Mesendoderm (in vitro differentiated cells): ENCODE measurements around the gene CYFIP1.

Experiments
- DNase-seq: peaks from one replicate; pipeline ENCODE4 v3.0.0; 2013
- H2AK5ac ChIP-seq: 2 replicates; pipeline ENCODE4 v1.6.1; 2013; ENCODE audit warnings: low read length, inconsistent platforms
- H2BK120ac ChIP-seq: 2 replicates; pipeline ENCODE4 v1.6.1; 2013; ENCODE audit warnings: low read depth, mild to moderate bottlenecking, low read length, moderate library complexity, mixed read lengths
- H2BK15ac ChIP-seq: replicated peaks from 2 replicates; pipeline ENCODE4 v1.6.1; 2013; ENCODE audit warnings: low read depth, mild to moderate bottlenecking, moderate library complexity
- H2BK5ac ChIP-seq: 2 replicates; pipeline ENCODE4 v1.6.1; 2013; ENCODE audit warnings: low read length, inconsistent platforms
- H3K18ac ChIP-seq: 2 replicates; pipeline ENCODE4 v1.6.1; 2013; ENCODE audit warnings: mild to moderate bottlenecking, low read length, mixed read lengths
- H3K23ac ChIP-seq: one replicate; pipeline ENCODE4 v1.6.1; 2013; ENCODE audit warnings: low read length
- H3K27ac ChIP-seq: 2 replicates; pipeline ENCODE4 v1.5.1; 2013; ENCODE audit warnings: low read depth, mild to moderate bottlenecking, inconsistent platforms, low read length, moderate library complexity
- H3K27me3 ChIP-seq: 2 replicates; pipeline ENCODE4 v1.6.1; 2013; ENCODE audit warnings: low read length, control low read depth, mild to moderate bottlenecking, inconsistent platforms; ENCODE audit not compliant: insufficient read depth, poor library complexity
- H3K36me3 ChIP-seq: 2 replicates; pipeline ENCODE4 v1.6.1; 2013; ENCODE audit warnings: low read length, inconsistent platforms; ENCODE audit not compliant: control insufficient read depth, insufficient read depth
- H3K4ac ChIP-seq: one replicate; pipeline ENCODE4 v1.6.1; 2013; ENCODE audit warnings: low read depth, mild to moderate bottlenecking, low read length, moderate library complexity
- H3K4me1 ChIP-seq: 2 replicates; pipeline ENCODE4 v1.6.1; 2013; ENCODE audit warnings: low read depth, low read length, inconsistent platforms; ENCODE audit not compliant: control insufficient read depth
- H3K4me2 ChIP-seq: 2 replicates; pipeline ENCODE4 v1.6.1; 2013; ENCODE audit warnings: low read length
- H3K4me3 ChIP-seq: 2 replicates; pipeline ENCODE4 v1.5.1; 2013; ENCODE audit warnings: mild to moderate bottlenecking, low read length
- H3K56ac ChIP-seq: one replicate; pipeline ENCODE4 v1.6.1; 2013; ENCODE audit warnings: low read length
- H3K79me1 ChIP-seq: 2 replicates; pipeline ENCODE4 v1.6.1; 2013; ENCODE audit warnings: low read length, inconsistent platforms
- H3K79me2 ChIP-seq: 2 replicates; pipeline ENCODE4 v1.6.1; 2013; ENCODE audit warnings: mild to moderate bottlenecking, low read length; ENCODE audit not compliant: control insufficient read depth, insufficient read depth
- H3K9ac ChIP-seq: 2 replicates; pipeline ENCODE4 v1.6.1; 2013; ENCODE audit warnings: low read length, inconsistent platforms
- H4K5ac ChIP-seq: one replicate; pipeline ENCODE4 v1.6.1; 2013; ENCODE audit warnings: low read length
- H4K8ac ChIP-seq: one replicate; pipeline ENCODE4 v1.6.1; 2013; ENCODE audit warnings: low read depth, mild to moderate bottlenecking, control low read depth, low read length, moderate library complexity
- whole genome bisulfite sequencing: extraction: QIAGEN DNeasy Blood & Tissue Kit; methylation state at CpG from one replicate; pipeline ENCODE4 v1.1.7; 2013; ENCODE audit warnings: low lambda C conversion rate, missing lambda C conversion rate; ENCODE audit not compliant: insufficient coverage; ENCODE audit errors: extremely low coverage; 5-methylcytosine and 5-hydroxymethylcytosine counted together

CYFIP1 gene

GRCh38 chr15:22954798-22955543, 25.2 kb downstream of the CYFIP1 start:
- no peak overlapping the region for H3K56ac ChIP-seq
- no peak overlapping the region for H3K27ac ChIP-seq
- H3K79me2 ChIP-seq, result peaks cover 33% of the 10 kb centered on the region
- no peak overlapping the region for H2BK120ac ChIP-seq
- no peak overlapping the region for H2AK5ac ChIP-seq
- no peak overlapping the region for H3K23ac ChIP-seq
- H4K8ac ChIP-seq, result no peak overlapping the region
- H3K4me3 ChIP-seq, result no peak overlapping the region
- H3K9ac ChIP-seq, result no peak overlapping the region
- no peak overlapping the region for H3K4me2 ChIP-seq
- no peak overlapping the region for H2BK15ac ChIP-seq
- no CpG with 5 or more reads among the region's 14 CpGs for WGBS
- peaks cover 1% of the 10 kb centered on the region for H3K4me1 ChIP-seq
- no peak overlapping the region for H4K5ac ChIP-seq
- no peak overlapping the region for H3K4ac ChIP-seq
- DNase-seq, result no peak
- H3K79me1 ChIP-seq, result peaks cover 28% of the 10 kb centered on the region
- H3K36me3 ChIP-seq, result no peaks in the 10 kb centered on the region
- no peak overlapping the region for H2BK5ac ChIP-seq
- no peaks in the 10 kb centered on the region for H3K27me3 ChIP-seq
- H3K18ac ChIP-seq, result no peak overlapping the region

GRCh38 chr15:22954326-22954725, 25.8 kb downstream of the CYFIP1 start:
- DNase-seq, result no peak
- Histone ChIP-seq H3K79me2 (peaks cover 30% of the 10 kb centered on the region), H4K5ac (no peak overlapping the region), H3K4me1 (peaks cover 1% of the 10 kb centered on the region), H2BK5ac (no peak overlapping the region), H3K27ac (no peak overlapping the region), H3K18ac (no peak overlapping the region), H3K79me1 (peaks cover 25% of the 10 kb centered on the region), H3K4ac (no peak overlapping the region), H3K4me2 (no peak overlapping the region), H3K56ac (no peak overlapping the region), H2BK120ac (no peak overlapping the region), H2BK15ac (no peak overlapping the region), H3K9ac (no peak overlapping the region), H3K27me3 (no peaks in the 10 kb centered on the region), H3K23ac (no peak overlapping the region), H3K4me3 (no peak overlapping the region), H2AK5ac (no peak overlapping the region), H3K36me3 (no peaks in the 10 kb centered on the region), H4K8ac (no peak overlapping the region)
- no CpG with 5 or more reads among the region's 12 CpGs for WGBS

- no peaks in the 10 kb centered on the region for H3K27me3 ChIP-seq
- H3K4ac ChIP-seq, result no peak overlapping the region
- peaks cover 24% of the 10 kb centered on the region for H3K79me2 ChIP-seq
- peak; percentile 18 for DNase-seq
- H2BK120ac ChIP-seq, result no peak overlapping the region
- peak overlapping the region; percentile 81 for H3K23ac ChIP-seq
- H3K36me3 ChIP-seq, result no peaks in the 10 kb centered on the region
- H2BK15ac ChIP-seq, result no peak overlapping the region
- no CpG with 5 or more reads among the region's 21 CpGs for WGBS
- no peak overlapping the region for H3K9ac ChIP-seq
- H3K4me2 ChIP-seq, result no peak overlapping the region
- no peak overlapping the region for H4K8ac ChIP-seq
- H3K56ac ChIP-seq, result peak overlapping the region; percentile 66
- no peak overlapping the region for H3K18ac ChIP-seq
- H3K27ac ChIP-seq, result no peak overlapping the region
- peaks cover 19% of the 10 kb centered on the region for H3K79me1 ChIP-seq
- H2BK5ac ChIP-seq, result no peak overlapping the region
- no peak overlapping the region for H3K4me3 ChIP-seq
- H4K5ac ChIP-seq, result no peak overlapping the region
- no peak overlapping the region for H2AK5ac ChIP-seq
- peaks cover 1% of the 10 kb centered on the region for H3K4me1 ChIP-seq
Measured at GRCh38 chr15:22952796-22953579, 27.2 kb downstream of the CYFIP1 start.

- no peak overlapping the region for H3K23ac ChIP-seq
- H3K4me1 ChIP-seq, result peaks cover 1% of the 10 kb centered on the region
- H3K9ac ChIP-seq, result no peak overlapping the region
- no peak overlapping the region for H3K56ac ChIP-seq
- H3K4me2 ChIP-seq, result no peak overlapping the region
- no peak overlapping the region for H2BK120ac ChIP-seq
- H3K79me1 ChIP-seq, result peaks cover 27% of the 10 kb centered on the region
- H3K4me3 ChIP-seq, result no peak overlapping the region
- no peak overlapping the region for H4K8ac ChIP-seq
- no peaks in the 10 kb centered on the region for H3K36me3 ChIP-seq
- no peak overlapping the region for H2BK5ac ChIP-seq
- H4K5ac ChIP-seq, result no peak overlapping the region
- H2BK15ac ChIP-seq, result no peak overlapping the region
- peaks cover 25% of the 10 kb centered on the region for H3K79me2 ChIP-seq
- no peaks in the 10 kb centered on the region for H3K27me3 ChIP-seq
- H3K4ac ChIP-seq, result no peak overlapping the region
- no peak for DNase-seq
- no peak overlapping the region for H3K18ac ChIP-seq
- H2AK5ac ChIP-seq, result no peak overlapping the region
- no peak overlapping the region for H3K27ac ChIP-seq
- WGBS, result no CpG with 5 or more reads among the region's 39 CpGs
Measured at GRCh38 chr15:22951381-22952280, 28.5 kb downstream of the CYFIP1 start.

- H2BK120ac ChIP-seq, result no peak overlapping the region
- H3K4ac ChIP-seq, result no peak overlapping the region
- H3K4me3 ChIP-seq, result no peak overlapping the region
- no peak overlapping the region for H3K18ac ChIP-seq
- H3K9ac ChIP-seq, result no peak overlapping the region
- no peak overlapping the region for H4K5ac ChIP-seq
- no peak overlapping the region for H3K56ac ChIP-seq
- H3K27me3 ChIP-seq, result no peaks in the 10 kb centered on the region
- WGBS, result no CpG with 5 or more reads among the region's 16 CpGs
- no peak overlapping the region for H2BK5ac ChIP-seq
- H4K8ac ChIP-seq, result no peak overlapping the region
- DNase-seq, result no peak
- peaks cover 25% of the 10 kb centered on the region for H3K79me2 ChIP-seq
- H3K4me1 ChIP-seq, result peaks cover 1% of the 10 kb centered on the region
- H2AK5ac ChIP-seq, result no peak overlapping the region
- H2BK15ac ChIP-seq, result no peak overlapping the region
- H3K4me2 ChIP-seq, result no peak overlapping the region
- no peak overlapping the region for H3K27ac ChIP-seq
- H3K36me3 ChIP-seq, result no peaks in the 10 kb centered on the region
- peaks cover 27% of the 10 kb centered on the region for H3K79me1 ChIP-seq
- no peak overlapping the region for H3K23ac ChIP-seq
Measured at GRCh38 chr15:22951031-22951380, 29.2 kb downstream of the CYFIP1 start.
